ENCODE data around the gene NOS1AP. TPM values are rescaled to one million over a fixed set of nuclear protein-coding genes. Genes with fewer than 3 reads are reported as not detected.

NOS1AP gene
- total RNA-seq, 1 experiment from 2014 or later: 5.3 TPM

DNA sequence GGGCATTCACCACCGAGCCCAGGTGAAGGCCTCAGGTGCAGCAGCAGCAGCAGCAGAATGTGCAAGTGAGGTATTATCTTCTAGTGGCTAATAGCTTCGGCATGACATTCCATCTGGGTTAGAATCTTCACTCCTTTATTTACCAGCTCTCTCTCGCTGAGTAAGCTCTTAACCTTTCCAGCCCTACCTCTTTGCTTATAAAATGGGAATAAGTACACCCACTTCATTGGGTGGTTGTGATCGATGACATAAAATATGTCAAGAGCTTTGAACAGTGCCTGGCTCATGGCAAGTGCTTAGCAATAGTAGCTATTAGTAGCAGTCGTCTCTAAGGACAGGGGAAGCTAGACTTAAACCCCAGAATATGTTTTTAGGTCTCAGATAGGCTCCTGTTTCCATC is 149.5 kb downstream of the NOS1AP start:
- ChIA-PET RAD21 (ENCODE audit: low non-redundant PET in 1 of 2, low total read pairs in 2 of 2, uncharacterized antibody in 2 of 2, unreplicated experiment in 2 of 2) (no interaction called here), POLR2A (no interaction called here), CTCF (no interaction called here)
- intact Hi-C loops (cut with micrococcal nuclease): no loop called here
- Histone ChIP-seq H3K79me2 (ENCODE audit: insufficient read depth, low read length) (no peaks in the 10 kb centered on the region), H3K4me1 (ENCODE audit: control insufficient read depth in 1 of 2, insufficient read depth in 2 of 2, low read length in 2 of 2) (peaks cover 0 to 31% of the 10 kb centered on the region in 2 experiments; a peak in 2 of 4 replicates), H3K4me2 (ENCODE audit: low read length) (no peak overlapping the region), H3K27me3 (ENCODE audit: insufficient read depth, low read length) (no peaks in the 10 kb centered on the region), H3K36me3 (ENCODE audit: control insufficient read depth in 1 of 2, insufficient read depth in 2 of 2, low read length in 2 of 2) (no peaks in the 10 kb centered on the region), H2AFZ (ENCODE audit: low read depth, low read length, poor library complexity, severe bottlenecking) (no peak overlapping the region), H3K27ac (ENCODE audit: low read depth, low read length) (no peak overlapping the region), H3K9me3 (ENCODE audit: control insufficient read depth in 1 of 2, insufficient read depth in 1 of 2, low read depth in 1 of 2, low read length in 2 of 2) (no peaks in the 10 kb centered on the region), H4K20me1 (ENCODE audit: insufficient read depth) (no peaks in the 10 kb centered on the region), H3K4me3 (replicated peaks in 1 of 2; ENCODE audit: low read depth in 1 of 2, low read length in 2 of 2) (no peak overlapping the region), H3K9me2 (ENCODE audit: insufficient read depth) (no peaks in the 10 kb centered on the region), H3K9ac (ENCODE audit: low read length) (no peak overlapping the region)
- TF ChIP-seq ZFX (IDR thresholded peaks at IDR 0.05) (no peak), ELF1 (IDR thresholded peaks at IDR 0.05; ENCODE audit: borderline replicate concordance, low read depth) (no peak), SIN3A (IDR thresholded peaks at IDR 0.05; ENCODE audit: low read depth) (no peak), RAD21 (IDR thresholded peaks at IDR 0.05; ENCODE audit: low read depth) (no peak), SRF (IDR thresholded peaks at IDR 0.05; ENCODE audit: low read depth) (no peak), YY1 (IDR thresholded peaks at IDR 0.05; ENCODE audit: extremely low read depth, insufficient replicate concordance, low read depth, low read length) (no peak), CBX3 (IDR thresholded peaks at IDR 0.05; ENCODE audit: low read depth) (no peak), TCF7L2 (IDR thresholded peaks at IDR 0.05; ENCODE audit: borderline replicate concordance, extremely low read depth, insufficient read depth, insufficient read length) (no peak)
- TF ChIP-seq, protein P1, sequence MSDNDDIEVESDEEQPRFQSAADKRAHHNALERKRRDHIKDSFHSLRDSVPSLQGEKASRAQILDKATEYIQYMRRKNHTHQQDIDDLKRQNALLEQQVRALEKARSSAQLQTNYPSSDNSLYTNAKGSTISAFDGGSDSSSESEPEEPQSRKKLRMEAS (IDR thresholded peaks at IDR 0.05): no peak
- TF ChIP-seq, protein P2, sequence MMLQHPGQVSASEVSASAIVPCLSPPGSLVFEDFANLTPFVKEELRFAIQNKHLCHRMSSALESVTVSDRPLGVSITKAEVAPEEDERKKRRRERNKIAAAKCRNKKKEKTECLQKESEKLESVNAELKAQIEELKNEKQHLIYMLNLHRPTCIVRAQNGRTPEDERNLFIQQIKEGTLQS (IDR thresholded peaks at IDR 0.05): no peak
- TF ChIP-seq, protein P3, sequence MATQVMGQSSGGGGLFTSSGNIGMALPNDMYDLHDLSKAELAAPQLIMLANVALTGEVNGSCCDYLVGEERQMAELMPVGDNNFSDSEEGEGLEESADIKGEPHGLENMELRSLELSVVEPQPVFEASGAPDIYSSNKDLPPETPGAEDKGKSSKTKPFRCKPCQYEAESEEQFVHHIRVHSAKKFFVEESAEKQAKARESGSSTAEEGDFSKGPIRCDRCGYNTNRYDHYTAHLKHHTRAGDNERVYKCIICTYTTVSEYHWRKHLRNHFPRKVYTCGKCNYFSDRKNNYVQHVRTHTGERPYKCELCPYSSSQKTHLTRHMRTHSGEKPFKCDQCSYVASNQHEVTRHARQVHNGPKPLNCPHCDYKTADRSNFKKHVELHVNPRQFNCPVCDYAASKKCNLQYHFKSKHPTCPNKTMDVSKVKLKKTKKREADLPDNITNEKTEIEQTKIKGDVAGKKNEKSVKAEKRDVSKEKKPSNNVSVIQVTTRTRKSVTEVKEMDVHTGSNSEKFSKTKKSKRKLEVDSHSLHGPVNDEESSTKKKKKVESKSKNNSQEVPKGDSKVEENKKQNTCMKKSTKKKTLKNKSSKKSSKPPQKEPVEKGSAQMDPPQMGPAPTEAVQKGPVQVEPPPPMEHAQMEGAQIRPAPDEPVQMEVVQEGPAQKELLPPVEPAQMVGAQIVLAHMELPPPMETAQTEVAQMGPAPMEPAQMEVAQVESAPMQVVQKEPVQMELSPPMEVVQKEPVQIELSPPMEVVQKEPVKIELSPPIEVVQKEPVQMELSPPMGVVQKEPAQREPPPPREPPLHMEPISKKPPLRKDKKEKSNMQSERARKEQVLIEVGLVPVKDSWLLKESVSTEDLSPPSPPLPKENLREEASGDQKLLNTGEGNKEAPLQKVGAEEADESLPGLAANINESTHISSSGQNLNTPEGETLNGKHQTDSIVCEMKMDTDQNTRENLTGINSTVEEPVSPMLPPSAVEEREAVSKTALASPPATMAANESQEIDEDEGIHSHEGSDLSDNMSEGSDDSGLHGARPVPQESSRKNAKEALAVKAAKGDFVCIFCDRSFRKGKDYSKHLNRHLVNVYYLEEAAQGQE (IDR thresholded peaks at IDR 0.05; ENCODE audit: low read depth): no peak
- TF ChIP-seq, protein P4, sequence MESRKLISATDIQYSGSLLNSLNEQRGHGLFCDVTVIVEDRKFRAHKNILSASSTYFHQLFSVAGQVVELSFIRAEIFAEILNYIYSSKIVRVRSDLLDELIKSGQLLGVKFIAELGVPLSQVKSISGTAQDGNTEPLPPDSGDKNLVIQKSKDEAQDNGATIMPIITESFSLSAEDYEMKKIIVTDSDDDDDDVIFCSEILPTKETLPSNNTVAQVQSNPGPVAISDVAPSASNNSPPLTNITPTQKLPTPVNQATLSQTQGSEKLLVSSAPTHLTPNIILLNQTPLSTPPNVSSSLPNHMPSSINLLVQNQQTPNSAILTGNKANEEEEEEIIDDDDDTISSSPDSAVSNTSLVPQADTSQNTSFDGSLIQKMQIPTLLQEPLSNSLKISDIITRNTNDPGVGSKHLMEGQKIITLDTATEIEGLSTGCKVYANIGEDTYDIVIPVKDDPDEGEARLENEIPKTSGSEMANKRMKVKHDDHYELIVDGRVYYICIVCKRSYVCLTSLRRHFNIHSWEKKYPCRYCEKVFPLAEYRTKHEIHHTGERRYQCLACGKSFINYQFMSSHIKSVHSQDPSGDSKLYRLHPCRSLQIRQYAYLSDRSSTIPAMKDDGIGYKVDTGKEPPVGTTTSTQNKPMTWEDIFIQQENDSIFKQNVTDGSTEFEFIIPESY (IDR thresholded peaks at IDR 0.05; ENCODE audit: extremely low read depth, insufficient replicate concordance, low read length): no peak
- DNase-seq (ENCODE audit: low read depth, low spot score) (no peak), ATAC-seq (no peak)
- BruUV-seq (replicated peaks): no TSS peak
